H9 (cell line): ENCODE results near the gene SH3GL1. TPM values are rescaled to one million over a fixed set of nuclear protein-coding genes. Genes with fewer than 3 reads are reported as not detected.

Experiments used
- DNase-seq: peaks from one replicate; pipeline ENCODE4 v3.0.0-alpha.2; 2017
- H2AFZ ChIP-seq: one replicate; pipeline ENCODE4 v1.6.1; 2013; ENCODE audit warnings: mild to moderate bottlenecking, low read length, control low read depth, moderate library complexity
- H2AK5ac ChIP-seq: 2 replicates; pipeline ENCODE4 v1.6.1; 2013; ENCODE audit warnings: low read length, control low read depth, mixed read lengths; ENCODE audit not compliant: insufficient read length
- H2BK120ac ChIP-seq: one replicate; pipeline ENCODE4 v1.6.1; 2013; ENCODE audit warnings: low read depth, mild to moderate bottlenecking, low read length, control low read depth, inconsistent platforms; ENCODE audit not compliant: poor library complexity, severe bottlenecking
- H2BK12ac ChIP-seq: 2 replicates; pipeline ENCODE4 v1.6.1; 2013; ENCODE audit warnings: low read length, control low read depth, mixed read lengths, low read depth; ENCODE audit not compliant: insufficient read length
- H2BK15ac ChIP-seq: 2 replicates; pipeline ENCODE4 v1.6.1; 2013; ENCODE audit warnings: low read depth, low read length, control low read depth
- H2BK20ac ChIP-seq: one replicate; pipeline ENCODE4 v1.6.1; 2013; ENCODE audit warnings: low read depth, mild to moderate bottlenecking, low read length, control low read depth, inconsistent platforms; ENCODE audit not compliant: poor library complexity, severe bottlenecking
- H2BK5ac ChIP-seq: 2 replicates; pipeline ENCODE4 v1.6.1; 2013; ENCODE audit warnings: low read length, control low read depth, mixed read lengths; ENCODE audit not compliant: insufficient read length
- H3K14ac ChIP-seq: 2 replicates; pipeline ENCODE4 v1.6.1; 2013; ENCODE audit warnings: low read length, control low read depth; ENCODE audit not compliant: insufficient read depth
- H3K18ac ChIP-seq: 2 replicates; pipeline ENCODE4 v1.6.1; 2013; ENCODE audit warnings: low read depth, mild to moderate bottlenecking, mixed read lengths, low read length, control low read depth; ENCODE audit not compliant: insufficient read length
- H3K23ac ChIP-seq: 2 replicates; pipeline ENCODE4 v1.6.1; 2013; ENCODE audit warnings: low read length, control low read depth, mixed read lengths, low read depth; ENCODE audit not compliant: insufficient read length
- H3K23me2 ChIP-seq: 2 replicates; pipeline ENCODE4 v1.6.1; 2013; ENCODE audit warnings: low read depth, mild to moderate bottlenecking, mixed read lengths, low read length, control low read depth; ENCODE audit not compliant: insufficient read length, poor library complexity, severe bottlenecking
- H3K27ac ChIP-seq: 2 replicates; pipeline ENCODE4 v1.5.1; 2013; ENCODE audit warnings: low read length, control low read depth, mixed read lengths, low read depth; ENCODE audit not compliant: insufficient read length
- H3K27me3 ChIP-seq: 2 replicates; pipeline ENCODE4 v1.6.1; 2013; ENCODE audit warnings: low read length, control low read depth, inconsistent platforms; ENCODE audit not compliant: insufficient read depth
- H3K4ac ChIP-seq: 2 replicates; pipeline ENCODE4 v1.6.1; 2013; ENCODE audit warnings: low read depth, mild to moderate bottlenecking, control low read depth, inconsistent platforms, low read length, moderate library complexity
- H3K4me1 ChIP-seq: 2 replicates; pipeline ENCODE4 v1.6.1; 2013; ENCODE audit warnings: low read length, control low read depth, inconsistent platforms; ENCODE audit not compliant: insufficient read depth
- H3K4me2 ChIP-seq: 2 replicates; pipeline ENCODE4 v1.6.1; 2013; ENCODE audit warnings: low read length, control low read depth, mixed read lengths; ENCODE audit not compliant: insufficient read length, insufficient read depth
- H3K56ac ChIP-seq: 2 replicates; pipeline ENCODE4 v1.6.1; 2013; ENCODE audit warnings: low read depth, mild to moderate bottlenecking, mixed read lengths, low read length, control low read depth; ENCODE audit not compliant: insufficient read length
- H3K79me1 ChIP-seq: 2 replicates; pipeline ENCODE4 v1.6.1; 2013; ENCODE audit warnings: low read depth, mild to moderate bottlenecking, moderate library complexity, low read length, control low read depth, inconsistent platforms; ENCODE audit not compliant: insufficient read depth, poor library complexity, severe bottlenecking
- H3K79me2 ChIP-seq: 2 replicates; pipeline ENCODE4 v1.6.1; 2013; ENCODE audit warnings: low read length, control low read depth, inconsistent platforms; ENCODE audit not compliant: insufficient read depth
- H3K9ac ChIP-seq: 2 replicates; pipeline ENCODE4 v1.6.1; 2013; ENCODE audit warnings: low read length, control low read depth, mixed read lengths; ENCODE audit not compliant: insufficient read length; ENCODE audit errors: extremely low read depth
- H3K9me3 ChIP-seq: one replicate; pipeline ENCODE4 v1.6.1; 2013; ENCODE audit warnings: low read depth, low read length, inconsistent platforms; ENCODE audit not compliant: control insufficient read depth
- H3T11ph ChIP-seq: one replicate; pipeline ENCODE4 v1.6.1; 2013; ENCODE audit warnings: mild to moderate bottlenecking, low read length, control low read depth, inconsistent platforms
- H4K20me1 ChIP-seq: one replicate; pipeline ENCODE4 v1.6.1; 2013; ENCODE audit not compliant: control insufficient read depth, insufficient read length, insufficient read depth
- H4K5ac ChIP-seq: 2 replicates; pipeline ENCODE4 v1.6.1; 2013; ENCODE audit warnings: low read depth, mild to moderate bottlenecking, mixed read lengths, low read length, control low read depth; ENCODE audit not compliant: insufficient read length
- H4K8ac ChIP-seq: replicated peaks from 2 replicates; pipeline ENCODE4 v1.6.1; 2013; ENCODE audit warnings: low read length, control low read depth, mixed read lengths, low read depth; ENCODE audit not compliant: insufficient read length
- H4K91ac ChIP-seq: 2 replicates; pipeline ENCODE4 v1.6.1; 2013; ENCODE audit warnings: low read depth, mild to moderate bottlenecking, moderate library complexity, mixed read lengths, low read length, control low read depth; ENCODE audit not compliant: insufficient read length
- H3K27ac Mint-ChIP-seq, 3 experiments: 2 replicates in 2 of 3; 3 replicates in 1 of 3; pipeline ENCODE4 v1.8.0; 2020 to 2021; ENCODE audit warnings: mixed read lengths in 3 of 3, mild to moderate bottlenecking in 1 of 3, moderate library complexity in 1 of 3
- H3K27me3 Mint-ChIP-seq: 2 replicates; pipeline ENCODE4 v1.8.0; 2021; ENCODE audit warnings: low read depth, mild to moderate bottlenecking, moderate library complexity, mixed read lengths
- H3K36me3 Mint-ChIP-seq, 3 experiments: 2 replicates in 2 of 3; 3 replicates in 1 of 3; pipeline ENCODE4 v1.8.0; 2020 to 2021; ENCODE audit warnings: low read depth in 3 of 3, mixed read lengths in 3 of 3; ENCODE audit not compliant: insufficient read depth in 1 of 3
- H3K4me1 Mint-ChIP-seq, 2 experiments: 2 replicates each; pipeline ENCODE4 v1.8.0; 2020; ENCODE audit warnings: mixed read lengths in 2 of 2
- H3K4me3 Mint-ChIP-seq, 2 experiments: 2 replicates in 1 of 2; 3 replicates in 1 of 2; pipeline ENCODE4 v1.8.0; 2020 to 2021; ENCODE audit warnings: mild to moderate bottlenecking in 2 of 2, mixed read lengths in 2 of 2, moderate library complexity in 1 of 2
- H3K9me3 Mint-ChIP-seq, 2 experiments: 2 replicates in 1 of 2; 3 replicates in 1 of 2; pipeline ENCODE4 v1.8.0; 2020; ENCODE audit warnings: mild to moderate bottlenecking in 2 of 2, mixed read lengths in 2 of 2, moderate library complexity in 1 of 2
- CTCF ChIP-seq: fragments of 200-600 bp; sonication (generic); conservative IDR thresholded peaks from 3 replicates; pipeline ENCODE4 v1.8.0; 2021; ENCODE audit warnings: antibody characterized with exemption, mild to moderate bottlenecking
- WGBS: extraction: QIAGEN DNeasy Blood & Tissue Kit; methylation state at CpG from one replicate; pipeline ENCODE4 v1.1.7; 2013; ENCODE audit warnings: missing lambda C conversion rate, low lambda C conversion rate, mixed read lengths; ENCODE audit not compliant: insufficient read length; ENCODE audit errors: extremely low coverage; 5-methylcytosine and 5-hydroxymethylcytosine counted together
- total RNA-seq: library from RNA; stranded (reverse); gene quantifications from 2 replicates; pipeline ENCODE4 v1.2.1, GENCODE V29; 2021

SH3GL1 gene
- total RNA-seq, 1 experiment from 2014 or later: 85.5 TPM

- Histone ChIP-seq H2BK120ac (no peak overlapping the region), H3K9ac (no peak overlapping the region), H2BK20ac (no peak overlapping the region), H3K23me2 (peaks cover 7% of the 10 kb centered on the region), H4K91ac (no peak overlapping the region), H3K23ac (no peak overlapping the region), H3K79me2 (no peaks in the 10 kb centered on the region), H2BK15ac (no peak overlapping the region), H2AK5ac (no peak overlapping the region), H3K4ac (no peak overlapping the region), H4K20me1 (no peaks in the 10 kb centered on the region), H4K8ac (no peak overlapping the region), H3K4me2 (no peak overlapping the region), H2BK12ac (no peak overlapping the region), H3K18ac (no peak overlapping the region), H3K4me1 (no peaks in the 10 kb centered on the region), H3K14ac (no peak overlapping the region), H3K79me1 (no peaks in the 10 kb centered on the region), H3T11ph (no peak overlapping the region), H3K27me3 (no peaks in the 10 kb centered on the region), H2AFZ (no peak overlapping the region), H4K5ac (no peak overlapping the region), H3K56ac (no peak overlapping the region), H3K9me3 (no peaks in the 10 kb centered on the region), H3K27ac (no peak overlapping the region), H2BK5ac (no peak overlapping the region)
- peak overlapping the region; percentile 56 to 85; a peak in 4 of 5 replicates for H3K4me3 Mint-ChIP-seq
- peaks cover 13 to 46% (median 45%) of the 10 kb centered on the region in 3 experiments for H3K36me3 Mint-ChIP-seq
- H3K9me3 Mint-ChIP-seq: no peaks in the 10 kb centered on the region; a peak in 1 of 5 replicates
- no peak for DNase-seq
- no peak for TF ChIP-seq CTCF
- no CpG with 5 or more reads among the region's 15 CpGs for WGBS
- peaks cover 6% of the 10 kb centered on the region for H3K27me3 Mint-ChIP-seq
- peaks cover 5 to 6% of the 10 kb centered on the region in 2 experiments for H3K4me1 Mint-ChIP-seq
- no peak overlapping the region for H3K27ac Mint-ChIP-seq
Measured at GRCh38 chr19:4345342-4346019, 54.9 kb downstream of the SH3GL1 start.
